ENCODE results near the gene NHSL2.

NHSL2 gene

GRCh38 chrX:71945237-71945805 is 34.7 kb downstream of the NHSL2 start:
- TF ChIP-seq GATA3 (IDR thresholded peaks at IDR 0.05; ENCODE audit: low read depth, low read length) (no peak), GATA2 (IDR thresholded peaks at IDR 0.05; ENCODE audit: low read depth, low read length) (no peak)

GRCh38 chrX:71949363-71949762 is 38.7 kb downstream of the NHSL2 start:
- TF ChIP-seq GATA2 (IDR thresholded peaks at IDR 0.05; ENCODE audit: low read depth, low read length) (no peak), GATA3 (IDR thresholded peaks at IDR 0.05; ENCODE audit: low read depth, low read length) (no peak)

GRCh38 chrX:71949844-71950445 is 39.3 kb downstream of the NHSL2 start:
- TF ChIP-seq GATA3 (IDR thresholded peaks at IDR 0.05; ENCODE audit: low read depth, low read length): no peak
- TF ChIP-seq GATA2 (IDR thresholded peaks at IDR 0.05; ENCODE audit: low read depth, low read length): no peak

GRCh38 chrX:71953391-71953790 is 42.7 kb downstream of the NHSL2 start:
- TF ChIP-seq GATA3 (IDR thresholded peaks at IDR 0.05; ENCODE audit: low read depth, low read length): no peak
- no peak for TF ChIP-seq GATA2 (IDR thresholded peaks at IDR 0.05; ENCODE audit: low read depth, low read length)

- no peak for TF ChIP-seq GATA3 (IDR thresholded peaks at IDR 0.05; ENCODE audit: low read depth, low read length)
- TF ChIP-seq GATA2 (IDR thresholded peaks at IDR 0.05; ENCODE audit: low read depth, low read length): no peak
Observed at GRCh38 chrX:71953946-71954345, 43.3 kb downstream of the NHSL2 start.

- no peak for TF ChIP-seq GATA3 (IDR thresholded peaks at IDR 0.05; ENCODE audit: low read depth, low read length)
- no peak for TF ChIP-seq GATA2 (IDR thresholded peaks at IDR 0.05; ENCODE audit: low read depth, low read length)
Observed at GRCh38 chrX:71954458-71954857, 43.8 kb downstream of the NHSL2 start.

- TF ChIP-seq GATA3 (IDR thresholded peaks at IDR 0.05; ENCODE audit: low read depth, low read length) (no peak), GATA2 (IDR thresholded peaks at IDR 0.05; ENCODE audit: low read depth, low read length) (no peak)
Observed at GRCh38 chrX:71955530-71956120, 45.0 kb downstream of the NHSL2 start.

- TF ChIP-seq GATA2 (IDR thresholded peaks at IDR 0.05; ENCODE audit: low read depth, low read length) (no peak), GATA3 (IDR thresholded peaks at IDR 0.05; ENCODE audit: low read depth, low read length) (no peak)
Observed at GRCh38 chrX:71958281-71958675, 47.6 kb downstream of the NHSL2 start.

- TF ChIP-seq GATA3 (IDR thresholded peaks at IDR 0.05; ENCODE audit: low read depth, low read length) (no peak), GATA2 (IDR thresholded peaks at IDR 0.05; ENCODE audit: low read depth, low read length) (no peak)
Observed at GRCh38 chrX:71974916-71975315, 64.3 kb downstream of the NHSL2 start.

- TF ChIP-seq GATA2 (IDR thresholded peaks at IDR 0.05; ENCODE audit: low read depth, low read length) (no peak), GATA3 (IDR thresholded peaks at IDR 0.05; ENCODE audit: low read depth, low read length) (no peak)
Observed at GRCh38 chrX:71976753-71977152, 66.1 kb downstream of the NHSL2 start.

GRCh38 chrX:71978164-71978563 is 67.5 kb downstream of the NHSL2 start:
- TF ChIP-seq GATA2 (IDR thresholded peaks at IDR 0.05; ENCODE audit: low read depth, low read length): no peak
- no peak for TF ChIP-seq GATA3 (IDR thresholded peaks at IDR 0.05; ENCODE audit: low read depth, low read length)

- no peak for TF ChIP-seq GATA3 (IDR thresholded peaks at IDR 0.05; ENCODE audit: low read depth, low read length)
- TF ChIP-seq GATA2 (IDR thresholded peaks at IDR 0.05; ENCODE audit: low read depth, low read length): no peak
Observed at GRCh38 chrX:71989768-71990426, 79.3 kb downstream of the NHSL2 start.

GRCh38 chrX:71990518-71990917 is 79.9 kb downstream of the NHSL2 start:
- TF ChIP-seq GATA2 (IDR thresholded peaks at IDR 0.05; ENCODE audit: low read depth, low read length): no peak
- no peak for TF ChIP-seq GATA3 (IDR thresholded peaks at IDR 0.05; ENCODE audit: low read depth, low read length)

GRCh38 chrX:71991164-71991563 is 80.5 kb downstream of the NHSL2 start:
- TF ChIP-seq GATA2 (IDR thresholded peaks at IDR 0.05; ENCODE audit: low read depth, low read length) (no peak), GATA3 (IDR thresholded peaks at IDR 0.05; ENCODE audit: low read depth, low read length) (no peak)

GRCh38 chrX:71992711-71993110 is 82.1 kb downstream of the NHSL2 start:
- TF ChIP-seq GATA2 (IDR thresholded peaks at IDR 0.05; ENCODE audit: low read depth, low read length): no peak
- TF ChIP-seq GATA3 (IDR thresholded peaks at IDR 0.05; ENCODE audit: low read depth, low read length): no peak
